Caco-2 (cell line): ENCODE measurements around the gene GRK6. TPM values are rescaled to one million over a fixed set of nuclear protein-coding genes. Genes with fewer than 3 reads are reported as not detected.

ENCODE experiments used
- BruUV-seq: library from RNA; stranded (reverse); fragments of 400-500 nt; replicated peaks from 2 replicates; lab custom pipeline; 2021; lab: Mats Ljungman, UMichigan
- CTCF ChIA-PET: fragments of 300-600 bp; sonication (Branson Sonifier 250); formaldehyde crosslinking; loops from one replicate; lab custom pipeline; 2022; ENCODE audit warnings: antibody characterized with exemption; lab: Charles Lee
- POLR2A ChIA-PET: fragments of 300-600 bp; sonication (Branson Sonifier 250); formaldehyde crosslinking; loops from one replicate; lab custom pipeline; 2022; ENCODE audit warnings: antibody characterized with exemption; lab: Charles Lee
- DNase-seq, 2 experiments: peaks; one replicate each; pipeline versions ENCODE4 v3.0.0 to v3.0.0-alpha.2; 2020 to 2022
- H3K27me3 ChIP-seq: replicated peaks from 2 replicates; pipeline ENCODE4 v1.6.0; 2011; ENCODE audit warnings: low read length; ENCODE audit not compliant: control insufficient read depth, insufficient read depth
- H3K36me3 ChIP-seq: 2 replicates; pipeline ENCODE4 v1.5.1; 2011; ENCODE audit warnings: low read length; ENCODE audit not compliant: control insufficient read depth, insufficient read depth
- H3K4me1 ChIP-seq: fragments of 250-450 bp; sonication (Bioruptor Pico); 2 replicates; pipeline ENCODE4 v1.5.1; 2020; ENCODE audit warnings: mild to moderate bottlenecking
- H3K4me3 ChIP-seq: 2 replicates; pipeline ENCODE4 v1.5.1; 2011; ENCODE audit warnings: low read depth, mild to moderate bottlenecking, control low read depth, low read length
- H3K9me3 ChIP-seq: fragments of 250-450 bp; sonication (Bioruptor Pico); 2 replicates; pipeline ENCODE4 v1.5.1; 2020; ENCODE audit warnings: mild to moderate bottlenecking, moderate library complexity
- H3K27ac Mint-ChIP-seq: one replicate; pipeline ENCODE4 v1.8.0; 2022; ENCODE audit warnings: mixed read lengths; ENCODE audit not compliant: unreplicated experiment
- H3K27me3 Mint-ChIP-seq: one replicate; pipeline ENCODE4 v1.8.0; 2022; ENCODE audit warnings: mixed read lengths; ENCODE audit not compliant: insufficient read depth, unreplicated experiment
- H3K36me3 Mint-ChIP-seq: one replicate; pipeline ENCODE4 v1.8.0; 2022; ENCODE audit warnings: mild to moderate bottlenecking, mixed read lengths; ENCODE audit not compliant: insufficient read depth, unreplicated experiment
- H3K4me1 Mint-ChIP-seq: one replicate; pipeline ENCODE4 v1.8.0; 2022; ENCODE audit warnings: low read depth, mixed read lengths; ENCODE audit not compliant: unreplicated experiment
- H3K4me3 Mint-ChIP-seq: one replicate; pipeline ENCODE4 v1.8.0; 2022; ENCODE audit warnings: mild to moderate bottlenecking, moderate library complexity, mixed read lengths; ENCODE audit not compliant: unreplicated experiment
- H3K9me3 Mint-ChIP-seq: one replicate; pipeline ENCODE4 v1.8.0; 2022; ENCODE audit warnings: mixed read lengths; ENCODE audit not compliant: unreplicated experiment
- CTCF ChIP-seq, 2 experiments: fragments of 200-600 bp in 1 of 2; IDR thresholded peaks; 1 replicate in 1 of 2; 2 replicates in 1 of 2; pipeline versions ENCODE4 v1.5.1 to v1.8.0; 2011 to 2022; ENCODE audit warnings: antibody characterized with exemption in 1 of 2, control low read depth in 1 of 2, inconsistent platforms in 1 of 2, low read depth in 1 of 2, low read length in 1 of 2, mild to moderate bottlenecking in 1 of 2, moderate library complexity in 1 of 2; ENCODE audit not compliant: insufficient read depth in 1 of 2, severe bottlenecking in 1 of 2, unreplicated experiment in 1 of 2
- intact Hi-C: fragments of 100-400 bp; cut with micrococcal nuclease; formaldehyde crosslinking; loops from one replicate; pipeline ENCODE4 v1.10.0; 2022; ENCODE audit not compliant: unreplicated experiment
- total RNA-seq: library from RNA; stranded (reverse); gene quantifications from 2 replicates; pipeline ENCODE4 v1.2.3, GENCODE V29; 2022

Gene GRK6
- total RNA-seq, 1 experiment from 2014 or later = 71.9 TPM

- CTCF ChIA-PET = interaction anchor here (1.0 to 1.3 kb wide), 2 partner anchors 19 to 86 kb away, joined by 3 read pairs; no protein-coding TSS in a partner anchor
- peaks cover 26% of the 10 kb centered on the region for H3K4me1 Mint-ChIP-seq
- H3K4me1 ChIP-seq = peaks cover 12% of the 10 kb centered on the region
Measured at GRCh38 chr5:177476531-177477233, 50.2 kb downstream of the GRK6 start.

GRCh38 chr5:177477701-177478477 lies 51.4 kb downstream of the GRK6 start:
- Mint-ChIP-seq H3K27me3 (no peaks in the 10 kb centered on the region), H3K4me3 (no peak overlapping the region), H3K4me1 (peaks cover 26% of the 10 kb centered on the region), H3K27ac (peak overlapping the region; percentile 95), H3K9me3 (no peaks in the 10 kb centered on the region), H3K36me3 (peaks cover 21% of the 10 kb centered on the region)
- no peaks in the 10 kb centered on the region for H3K9me3 ChIP-seq
- peaks cover 4% of the 10 kb centered on the region for H3K4me1 ChIP-seq
- no TSS peak for BruUV-seq
- POLR2A ChIA-PET = interaction anchor here (0.6 to 2.4 kb wide), 2 partner anchors 19 to 52 kb away, joined by 3 to 8 read pairs; partner anchors contain the start of genes GRK6 and PDLIM7
- H3K36me3 ChIP-seq = no peaks in the 10 kb centered on the region
- CTCF ChIA-PET = interaction anchor here (0.9 to 1.3 kb wide), 3 partner anchors 20 to 87 kb away, joined by 3 read pairs; no protein-coding TSS in a partner anchor
- no peak for TF ChIP-seq CTCF (IDR thresholded peaks at IDR 0.05; ENCODE audit: insufficient read depth in 1 of 2, low read depth in 1 of 2, low read length in 1 of 2, severe bottlenecking in 1 of 2, unreplicated experiment in 1 of 2)
- intact Hi-C loops = no loop called here
- no peak for DNase-seq
- H3K4me3 ChIP-seq = no peak overlapping the region
- H3K27me3 ChIP-seq = no peaks in the 10 kb centered on the region

More at GRCh38 chr5:177476531-177477233, 50.2 kb downstream of the GRK6 start:
- POLR2A ChIA-PET = interaction anchor here (2.4 kb wide), 1 partner anchor 20 kb away, joined by 8 read pairs; the partner anchor contains the start of gene PDLIM7
- TF ChIP-seq CTCF (IDR thresholded peaks at IDR 0.05; ENCODE audit: insufficient read depth in 1 of 2, low read depth in 1 of 2, low read length in 1 of 2, severe bottlenecking in 1 of 2, unreplicated experiment in 1 of 2) = no peak
- Mint-ChIP-seq H3K4me3 (no peak overlapping the region), H3K27ac (no peak overlapping the region), H3K9me3 (no peaks in the 10 kb centered on the region), H3K27me3 (no peaks in the 10 kb centered on the region), H3K36me3 (peaks cover 23% of the 10 kb centered on the region)
- intact Hi-C loops = no loop called here
- no peaks in the 10 kb centered on the region for H3K9me3 ChIP-seq
- no peak for DNase-seq
- BruUV-seq = no TSS peak
- H3K36me3 ChIP-seq = no peaks in the 10 kb centered on the region
- H3K27me3 ChIP-seq = no peaks in the 10 kb centered on the region
- H3K4me3 ChIP-seq = no peak overlapping the region
